ENCODE measurements around the gene ENO1.
"Not testable (repeated sequence)": the region's sequence is repeated elsewhere in the genome, so short reads cannot be mapped to it uniquely, and the experiment has no call there.

ENO1 gene

GRCh38 chr1:8822373-8823294 lies 55.9 kb downstream of the ENO1 start:
- H3K4me3 ChIP-seq (ENCODE audit: low read depth, low read length), result no peak overlapping the region
- DNase-seq (ENCODE audit: low read depth, low spot score), result peak; percentile 77
- ChIA-PET POLR2A (interaction anchor here (1.2 kb wide), 1 partner anchor 37 kb away, joined by 4 read pairs; no protein-coding TSS in a partner anchor), CTCF (interaction anchor here (0.8 to 4.2 kb wide), 3 partner anchors 26 to 82 kb away, joined by 3 to 19 read pairs (median 5); no protein-coding TSS in a partner anchor)
- TF ChIP-seq, protein P1, sequence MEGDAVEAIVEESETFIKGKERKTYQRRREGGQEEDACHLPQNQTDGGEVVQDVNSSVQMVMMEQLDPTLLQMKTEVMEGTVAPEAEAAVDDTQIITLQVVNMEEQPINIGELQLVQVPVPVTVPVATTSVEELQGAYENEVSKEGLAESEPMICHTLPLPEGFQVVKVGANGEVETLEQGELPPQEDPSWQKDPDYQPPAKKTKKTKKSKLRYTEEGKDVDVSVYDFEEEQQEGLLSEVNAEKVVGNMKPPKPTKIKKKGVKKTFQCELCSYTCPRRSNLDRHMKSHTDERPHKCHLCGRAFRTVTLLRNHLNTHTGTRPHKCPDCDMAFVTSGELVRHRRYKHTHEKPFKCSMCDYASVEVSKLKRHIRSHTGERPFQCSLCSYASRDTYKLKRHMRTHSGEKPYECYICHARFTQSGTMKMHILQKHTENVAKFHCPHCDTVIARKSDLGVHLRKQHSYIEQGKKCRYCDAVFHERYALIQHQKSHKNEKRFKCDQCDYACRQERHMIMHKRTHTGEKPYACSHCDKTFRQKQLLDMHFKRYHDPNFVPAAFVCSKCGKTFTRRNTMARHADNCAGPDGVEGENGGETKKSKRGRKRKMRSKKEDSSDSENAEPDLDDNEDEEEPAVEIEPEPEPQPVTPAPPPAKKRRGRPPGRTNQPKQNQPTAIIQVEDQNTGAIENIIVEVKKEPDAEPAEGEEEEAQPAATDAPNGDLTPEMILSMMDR (IDR thresholded peaks at IDR 0.05; ENCODE audit: insufficient read depth, low read length, missing control alignments), result no peak

DNA sequence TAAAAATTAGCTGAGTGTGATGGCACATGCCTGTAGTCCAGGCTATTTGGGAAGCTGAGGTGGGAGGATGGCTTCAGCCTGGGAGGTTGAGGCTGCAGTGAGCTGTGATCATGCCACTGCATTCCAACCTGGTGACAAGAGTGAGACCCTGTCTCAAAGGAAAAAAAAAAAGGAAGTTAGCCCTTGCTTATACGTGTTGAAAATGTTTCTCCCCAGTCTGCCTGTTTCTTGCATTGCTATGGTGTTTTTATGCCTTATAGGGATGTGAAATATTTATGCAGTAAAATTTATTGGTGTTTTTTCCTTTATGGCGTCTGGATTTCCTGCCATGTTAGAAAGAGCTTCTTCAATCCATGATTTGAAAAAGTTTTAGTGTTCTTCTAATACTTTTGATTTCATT lies 57.4 kb downstream of the ENO1 start:
- H3K4me3 ChIP-seq (ENCODE audit: low read depth, low read length), result no peak overlapping the region
- POLR2A ChIA-PET, result no interaction called here
- TF ChIP-seq, protein P1 (IDR thresholded peaks at IDR 0.05; ENCODE audit: insufficient read depth, low read length, missing control alignments), result no peak
- no peak for DNase-seq (ENCODE audit: low read depth, low spot score)
- CTCF ChIA-PET, result interaction anchor here (0.9 to 4.2 kb wide), 3 partner anchors 26 to 95 kb away, joined by 3 to 19 read pairs (median 4); no protein-coding TSS in a partner anchor

DNA sequence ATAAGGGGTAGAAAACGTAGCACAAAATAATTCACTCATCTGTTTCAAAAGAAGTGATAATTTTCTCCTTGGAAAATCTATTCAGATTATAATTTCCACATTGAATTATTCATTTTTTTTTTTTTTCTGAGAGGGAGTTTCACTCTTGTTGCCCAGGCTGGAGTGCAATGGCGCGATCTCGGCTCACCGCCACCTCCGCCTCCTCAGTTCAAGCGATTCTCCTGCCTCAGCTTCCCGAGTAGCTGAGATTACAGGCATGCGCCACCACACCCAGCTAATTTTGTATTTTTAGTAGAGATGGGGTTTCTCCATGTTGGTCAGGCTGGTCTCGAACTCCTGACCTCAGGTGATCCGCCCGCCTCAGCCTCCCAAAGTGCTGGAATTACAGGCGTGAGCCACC lies 59.7 kb downstream of the ENO1 start:
- H3K4me3 ChIP-seq (ENCODE audit: low read depth, low read length); DNase-seq (ENCODE audit: low read depth, low spot score); CTCF ChIA-PET; POLR2A ChIA-PET: not testable (repeated sequence)

- ChIA-PET CTCF (no interaction called here), POLR2A (no interaction called here)
- TF ChIP-seq, protein P1 (IDR thresholded peaks at IDR 0.05; ENCODE audit: insufficient read depth, low read length, missing control alignments), result no peak
- DNase-seq (ENCODE audit: low read depth, low spot score), result no peak
- peak overlapping the region; percentile 60 for H3K4me3 ChIP-seq (ENCODE audit: low read depth, low read length)
These were observed 60.1 kb downstream of the ENO1 start for GRCh38 chr1:8818325-8818775.

GRCh38 chr1:8817412-8818324 lies 60.8 kb downstream of the ENO1 start, which contains the start of gene RERE:
TSS of gene RERE (minus strand) at chr1:8817640.
- CTCF ChIA-PET, result no interaction called here
- peak; percentile 49 for DNase-seq (ENCODE audit: low read depth, low spot score)
- TF ChIP-seq, protein P1 (IDR thresholded peaks at IDR 0.05; ENCODE audit: insufficient read depth, low read length, missing control alignments), result peak; percentile 7
- POLR2A ChIA-PET, result interaction anchor here (0.6 to 1.6 kb wide), 7 partner anchors 8 to 117 kb away, joined by 3 to 7 read pairs (median 3); partner anchors contain the start of gene ENO1
- H3K4me3 ChIP-seq (ENCODE audit: low read depth, low read length), result peak within 1 kb of the TSS; percentile 81

DNA sequence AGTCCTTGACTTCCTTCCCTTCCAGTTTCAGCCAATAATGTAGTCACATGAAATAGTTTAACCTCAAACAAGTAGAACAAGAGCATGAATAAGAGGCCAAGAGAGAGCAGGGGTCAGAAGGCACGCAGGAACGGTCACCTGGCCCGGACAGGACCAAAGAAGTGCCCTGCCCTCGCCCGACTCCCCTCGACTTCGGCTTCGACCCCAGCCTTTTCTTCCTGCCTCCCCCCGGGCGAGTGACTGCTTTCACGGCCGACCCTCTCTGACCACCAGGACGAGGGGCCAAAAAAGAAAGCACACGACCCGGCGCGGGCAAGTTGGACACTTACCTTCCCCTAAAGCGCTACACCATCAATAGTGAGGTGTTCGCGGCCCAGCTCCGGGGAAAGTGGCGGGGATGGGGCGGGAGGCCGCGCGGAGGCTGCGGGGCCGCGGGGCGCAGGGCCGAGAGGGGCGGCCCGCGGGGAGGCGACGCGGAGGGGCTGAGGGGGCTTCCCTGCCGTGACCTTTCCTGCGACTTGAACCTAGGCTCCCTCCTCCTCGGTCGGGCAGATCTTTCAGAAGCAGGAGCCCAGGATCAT lies 61.6 kb downstream of the ENO1 start:
- peak overlapping the region; percentile 81 for H3K4me3 ChIP-seq (ENCODE audit: low read depth, low read length)
- CTCF ChIA-PET, result no interaction called here
- POLR2A ChIA-PET, result interaction anchor here (0.7 to 1.6 kb wide), 5 partner anchors 9 to 116 kb away, joined by 3 to 7 read pairs (median 3); partner anchors contain the start of gene ENO1

More for the DNA sequence above, 61.6 kb downstream of the ENO1 start:
- no peak for DNase-seq (ENCODE audit: low read depth, low spot score)
- TF ChIP-seq, protein P1 (IDR thresholded peaks at IDR 0.05; ENCODE audit: insufficient read depth, low read length, missing control alignments), result no peak
